Retinal pigment epithelial cell (primary cell): ENCODE measurements around the gene ERBB4.
A peak's percentile ranks its signal among the peaks of the same experiment; 100 is the strongest.

ENCODE experiments used
- DNase-seq: peaks from one replicate; pipeline ENCODE4 v3.0.0-alpha.2; 2010; ENCODE audit warnings: low read depth
- H3K4me3 ChIP-seq: 2 replicates; pipeline ENCODE4 v1.5.1; 2011; ENCODE audit warnings: mild to moderate bottlenecking, low read length, control low read depth, moderate library complexity
- CTCF ChIP-seq: conservative IDR thresholded peaks from 2 replicates; pipeline ENCODE4 v1.5.1; 2011; ENCODE audit warnings: low read depth, low read length, control low read depth, inconsistent platforms

Gene ERBB4

GRCh38 chr2:212037062-212037461, 501.5 kb downstream of the ERBB4 start:
- no peak for TF ChIP-seq CTCF
- no peak for DNase-seq

GRCh38 chr2:212034841-212035585, 503.6 kb downstream of the ERBB4 start:
- H3K4me3 ChIP-seq = no peak overlapping the region
- no peak for DNase-seq
- no peak for TF ChIP-seq CTCF

More at GRCh38 chr2:212037062-212037461, 501.5 kb downstream of the ERBB4 start:
- H3K4me3 ChIP-seq = no peak overlapping the region

GRCh38 chr2:212033888-212034287, 504.7 kb downstream of the ERBB4 start:
- TF ChIP-seq CTCF = no peak
- H3K4me3 ChIP-seq = no peak overlapping the region
- DNase-seq = no peak

GRCh38 chr2:212032536-212033219, 505.9 kb downstream of the ERBB4 start:
- no peak for TF ChIP-seq CTCF
- H3K4me3 ChIP-seq = no peak overlapping the region
- DNase-seq = peak; percentile 28

- TF ChIP-seq CTCF = no peak
- DNase-seq = peak; percentile 90
Measured at GRCh38 chr2:212032032-212032431, 506.6 kb downstream of the ERBB4 start.

GRCh38 chr2:212030709-212031108, 507.9 kb downstream of the ERBB4 start:
- peak; percentile 76 for DNase-seq
- TF ChIP-seq CTCF = no peak
- H3K4me3 ChIP-seq = no peak overlapping the region

More at GRCh38 chr2:212032032-212032431, 506.6 kb downstream of the ERBB4 start:
- H3K4me3 ChIP-seq = no peak overlapping the region
